ENCODE measurements around the gene NRIP1.

The NRIP1 gene

DNA sequence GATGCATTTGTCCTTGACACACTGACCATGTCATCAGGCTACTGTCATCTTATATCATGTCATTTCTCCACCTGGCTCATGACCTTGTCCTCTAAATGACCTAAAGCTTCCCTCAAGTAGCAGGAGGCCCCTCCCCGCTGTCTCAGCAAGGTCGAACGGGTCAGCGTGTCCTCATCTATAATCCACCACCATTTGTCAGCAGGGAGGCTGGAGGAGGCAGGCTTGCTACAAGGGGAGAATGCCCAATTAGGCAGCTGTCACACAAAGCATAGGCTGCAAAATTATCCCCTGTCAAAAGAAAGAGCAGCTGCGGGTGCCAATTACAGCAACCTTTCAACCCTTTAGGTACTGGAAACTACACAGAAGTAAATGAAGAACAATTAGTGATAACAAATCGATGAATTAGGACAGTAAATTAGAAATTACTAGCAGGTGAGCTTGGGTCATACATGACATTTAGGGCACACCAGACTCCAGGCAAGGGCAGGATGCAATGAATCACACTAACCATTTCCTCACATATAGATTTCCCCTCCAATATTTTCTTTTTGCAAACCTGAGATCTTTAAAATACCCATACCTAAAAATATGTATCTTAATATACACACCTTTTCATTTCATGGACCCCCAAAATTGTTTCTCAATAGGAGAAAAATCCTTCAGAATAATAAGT, 61.2 kb downstream of the NRIP1 start:
- DNase-seq = no peak

DNA sequence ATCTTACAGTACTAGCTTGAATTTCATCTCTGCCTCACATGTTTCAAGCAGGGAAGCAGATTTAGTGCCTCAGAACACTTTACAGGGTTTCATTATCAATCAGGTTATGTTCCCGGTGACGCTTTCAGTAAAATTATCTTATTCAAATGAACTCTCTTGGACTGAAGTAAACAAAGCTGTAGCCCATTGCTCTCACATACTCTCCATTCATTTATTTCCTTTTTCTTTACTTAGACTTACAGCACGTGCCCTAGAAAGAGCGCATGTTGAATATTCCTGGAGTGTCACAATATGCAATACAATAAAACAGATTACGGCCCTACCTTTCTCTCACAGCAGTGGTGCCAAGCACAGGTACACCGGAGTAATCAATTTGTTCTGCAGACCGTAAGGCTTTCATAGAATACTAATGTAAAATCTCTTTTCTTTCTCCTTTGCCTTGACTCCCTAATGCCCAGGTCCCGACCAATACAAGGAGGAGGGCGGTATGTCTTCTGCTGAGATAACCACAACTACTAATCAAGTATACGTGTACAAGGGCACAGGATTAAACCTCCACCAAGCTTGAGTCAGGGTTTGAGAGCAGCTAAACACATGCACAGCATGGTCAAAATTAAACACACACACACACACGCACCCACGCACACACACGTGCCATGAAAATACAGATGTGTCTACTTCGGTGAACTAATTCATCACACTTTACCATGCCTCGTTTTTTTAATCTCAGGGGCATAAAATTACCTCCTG, 62.8 kb downstream of the NRIP1 start:
- no peak for DNase-seq

DNA sequence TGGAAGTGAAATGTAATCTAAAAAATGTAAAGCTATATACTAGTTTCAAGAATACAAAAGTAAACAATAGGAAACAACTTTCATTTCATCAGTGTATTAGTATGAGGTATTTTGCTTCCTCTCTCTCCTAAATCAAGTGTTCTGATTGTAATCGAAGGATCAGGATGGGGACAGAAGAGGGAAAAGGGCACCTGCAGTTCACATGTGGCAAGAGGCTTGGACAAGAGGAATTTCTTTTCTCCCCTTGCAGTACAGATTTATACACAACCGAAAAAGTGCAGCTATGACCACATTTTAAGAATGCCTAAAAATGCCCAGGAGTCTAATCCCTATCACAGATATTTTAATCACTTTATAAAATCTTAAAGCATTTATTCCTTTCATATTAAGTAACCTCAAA, 63.7 kb downstream of the NRIP1 start:
- DNase-seq = no peak

DNA sequence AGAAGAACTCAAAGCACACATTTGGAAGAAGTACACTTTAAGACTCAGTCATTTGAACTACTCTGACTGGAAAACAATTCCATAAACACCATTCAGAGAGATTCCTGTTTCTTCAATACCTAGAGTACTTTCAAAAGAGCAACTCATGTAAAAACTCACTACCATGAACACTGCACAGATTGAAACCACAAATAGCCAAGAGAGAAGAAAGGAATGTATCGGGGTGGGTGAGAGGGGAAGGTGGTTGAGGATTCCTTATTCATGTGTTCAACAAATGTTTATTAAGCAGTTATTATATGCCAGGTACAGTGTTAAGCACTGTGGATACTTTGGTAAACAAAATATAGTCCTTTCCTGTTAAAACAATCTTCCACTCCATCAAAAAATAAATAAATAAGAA, 64.7 kb downstream of the NRIP1 start:
- DNase-seq = no peak

DNA sequence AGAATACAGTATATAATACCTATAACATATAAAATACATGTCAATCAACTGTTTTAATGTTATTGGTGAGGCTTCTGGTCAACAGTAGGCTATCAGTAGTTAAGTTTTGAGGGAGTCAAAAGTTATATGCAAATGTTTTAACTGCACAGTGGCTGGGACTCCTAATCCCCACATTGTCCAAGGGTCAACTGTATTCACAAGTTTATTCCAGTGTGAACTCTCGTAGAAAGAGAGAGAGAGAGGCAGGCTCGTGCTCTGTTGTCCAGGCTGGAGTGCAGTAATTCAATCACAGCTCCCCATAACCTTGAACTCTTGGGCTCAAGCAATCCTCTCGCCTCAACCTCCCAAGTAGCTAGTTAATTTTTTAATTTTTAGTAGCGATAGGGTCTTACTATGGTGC, 66.0 kb downstream of the NRIP1 start:
- no peak for DNase-seq

DNA sequence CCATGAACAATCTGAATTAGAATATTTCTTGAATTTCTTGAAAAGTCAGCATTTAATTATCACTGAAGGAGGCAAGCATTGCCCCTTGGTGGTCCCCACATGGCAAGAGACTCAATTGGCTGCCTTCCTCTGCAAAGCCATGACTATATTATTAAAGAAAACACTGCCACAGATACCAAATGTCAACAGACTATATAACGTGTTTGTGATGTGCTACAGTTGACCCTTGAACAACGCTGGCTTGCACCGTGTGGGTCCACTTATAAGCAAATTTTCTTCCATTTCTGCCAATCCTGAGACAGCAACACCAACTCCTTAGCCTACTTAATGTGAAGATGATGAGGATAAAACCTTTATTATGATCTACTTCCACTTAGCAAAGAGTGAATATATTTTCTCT, 66.5 kb downstream of the NRIP1 start:
- DNase-seq = no peak

DNA sequence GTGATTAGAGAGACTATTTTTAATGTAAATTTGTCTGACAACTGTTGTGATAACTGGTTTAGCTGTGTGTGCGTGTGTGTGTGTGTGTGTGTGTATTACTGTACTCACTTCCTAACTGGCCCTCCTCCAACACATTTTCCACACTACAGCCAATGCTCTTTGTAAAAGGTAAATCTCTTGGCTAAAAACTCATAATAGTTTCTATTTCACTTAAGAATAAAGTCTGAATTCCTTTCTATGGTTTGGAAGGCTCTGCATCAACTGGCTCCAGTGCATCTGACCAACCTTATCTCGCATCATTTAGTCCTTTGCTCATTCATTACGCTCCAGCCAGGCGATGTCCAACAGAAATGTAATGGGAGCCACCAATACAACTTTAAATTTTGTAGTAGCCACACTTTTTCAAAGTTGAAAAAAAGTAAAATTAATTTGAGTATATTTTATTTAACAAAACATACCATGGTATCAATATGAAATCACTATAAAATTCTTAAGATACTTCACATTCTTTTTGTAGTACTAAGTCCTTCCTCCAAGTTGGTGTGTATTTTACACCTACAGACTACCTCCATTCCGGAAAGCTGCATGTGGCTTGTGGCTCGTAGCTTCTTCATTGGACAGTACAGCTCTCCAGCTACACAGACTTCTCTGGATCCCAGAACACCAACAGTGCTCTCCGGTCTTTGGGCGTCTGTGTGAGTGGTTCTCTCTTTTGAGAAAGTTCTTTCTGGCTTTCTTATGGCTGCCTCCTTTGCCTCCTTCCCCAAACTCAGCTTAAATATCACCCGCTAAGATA, 68.9 kb downstream of the NRIP1 start:
- no peak for DNase-seq

DNA sequence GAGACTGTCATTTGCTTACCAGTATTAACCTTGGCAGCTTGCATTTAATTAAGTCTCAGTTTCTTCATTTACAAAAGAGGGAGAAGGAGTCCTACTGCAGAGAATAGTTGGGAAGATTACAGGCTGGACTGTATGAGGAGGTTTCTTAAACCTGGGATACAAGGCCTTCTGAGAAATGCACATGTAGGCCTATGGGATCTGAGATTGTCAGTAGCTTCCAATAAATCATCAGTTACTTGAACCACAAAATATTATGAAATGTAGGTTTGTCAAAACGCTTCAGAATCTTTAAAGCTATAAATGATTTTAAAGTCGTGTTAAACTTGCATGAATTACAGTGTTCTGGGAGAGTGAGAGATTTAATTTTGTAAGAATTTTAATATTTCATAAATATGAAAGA, 69.6 kb downstream of the NRIP1 start:
- DNase-seq = no peak

DNA sequence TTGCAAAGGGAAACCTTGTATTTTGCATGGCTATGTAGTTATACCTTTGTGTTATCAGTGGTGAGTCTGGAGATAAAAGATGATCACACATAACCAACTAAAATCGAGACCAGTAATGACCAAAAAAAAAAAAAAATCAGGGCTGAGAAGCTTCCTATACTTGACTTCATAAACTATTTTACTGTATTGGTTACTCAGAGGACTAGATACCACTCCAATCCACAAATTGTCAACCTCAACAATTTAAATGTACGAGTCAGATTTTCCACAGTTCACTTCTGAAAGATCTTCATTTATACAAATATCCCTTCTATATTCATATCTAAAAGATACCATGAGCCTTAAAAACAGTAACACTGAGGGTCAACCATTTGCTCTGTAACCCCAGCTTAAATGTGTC, 71.7 kb downstream of the NRIP1 start:
- DNase-seq = no peak

DNA sequence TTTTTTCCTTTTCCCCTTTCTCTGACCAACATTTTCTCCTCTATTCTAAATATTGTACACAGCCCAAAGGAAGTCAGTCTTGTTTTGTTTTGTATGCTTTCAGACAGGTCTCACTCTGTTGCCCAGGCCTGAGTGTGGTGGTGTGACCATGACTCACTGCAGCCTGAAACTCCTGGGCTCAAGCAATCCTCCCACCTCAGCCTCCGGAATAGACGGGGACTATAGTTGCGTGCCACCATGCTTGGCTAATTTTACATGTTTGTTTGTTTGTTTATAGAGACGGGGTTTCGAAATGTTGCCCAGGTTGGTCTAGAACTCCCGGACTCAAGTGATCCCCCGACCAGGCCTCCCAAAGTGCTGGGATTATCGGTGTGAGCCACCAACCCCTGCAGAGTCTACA, 72.8 kb downstream of the NRIP1 start:
- no peak for DNase-seq

DNA sequence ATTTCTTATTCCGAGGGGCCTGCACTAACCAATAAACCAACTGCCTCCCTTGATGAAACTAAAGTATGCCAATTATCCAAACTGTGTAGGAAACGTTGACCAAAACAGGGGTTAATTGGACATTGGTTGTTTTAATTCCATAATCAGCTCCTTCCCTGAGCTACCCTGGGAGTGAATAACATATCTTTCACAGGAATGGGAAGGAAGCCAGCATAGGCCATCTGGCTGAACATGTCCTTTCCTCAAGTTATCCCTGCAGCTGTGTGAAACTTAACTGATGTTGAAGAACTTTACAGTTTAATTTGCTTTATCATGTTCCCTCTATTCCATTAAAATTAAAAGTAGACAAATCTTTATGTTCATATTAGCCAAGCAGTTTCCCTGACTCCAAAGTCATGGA, 75.4 kb downstream of the NRIP1 start:
- DNase-seq = no peak

DNA sequence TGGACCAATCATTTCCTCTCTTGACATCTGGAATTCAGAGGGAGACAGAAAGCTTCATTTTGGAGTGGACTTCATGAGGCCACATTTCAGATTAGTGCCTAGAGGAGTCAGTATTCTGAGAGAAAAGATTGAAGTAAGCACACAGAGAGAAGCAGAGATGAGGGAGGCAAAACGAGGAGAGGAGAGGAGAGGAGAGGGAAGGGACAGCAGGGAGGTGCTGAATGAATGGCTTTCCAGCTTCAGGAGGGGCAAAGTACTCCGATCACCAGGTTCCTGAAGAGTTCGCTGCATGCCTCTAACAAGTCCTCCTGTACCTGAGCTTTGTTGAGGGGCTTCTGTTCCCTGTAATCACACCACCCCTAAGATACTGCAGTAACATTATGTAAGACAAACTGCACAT, 76.0 kb downstream of the NRIP1 start:
- no peak for DNase-seq

DNA sequence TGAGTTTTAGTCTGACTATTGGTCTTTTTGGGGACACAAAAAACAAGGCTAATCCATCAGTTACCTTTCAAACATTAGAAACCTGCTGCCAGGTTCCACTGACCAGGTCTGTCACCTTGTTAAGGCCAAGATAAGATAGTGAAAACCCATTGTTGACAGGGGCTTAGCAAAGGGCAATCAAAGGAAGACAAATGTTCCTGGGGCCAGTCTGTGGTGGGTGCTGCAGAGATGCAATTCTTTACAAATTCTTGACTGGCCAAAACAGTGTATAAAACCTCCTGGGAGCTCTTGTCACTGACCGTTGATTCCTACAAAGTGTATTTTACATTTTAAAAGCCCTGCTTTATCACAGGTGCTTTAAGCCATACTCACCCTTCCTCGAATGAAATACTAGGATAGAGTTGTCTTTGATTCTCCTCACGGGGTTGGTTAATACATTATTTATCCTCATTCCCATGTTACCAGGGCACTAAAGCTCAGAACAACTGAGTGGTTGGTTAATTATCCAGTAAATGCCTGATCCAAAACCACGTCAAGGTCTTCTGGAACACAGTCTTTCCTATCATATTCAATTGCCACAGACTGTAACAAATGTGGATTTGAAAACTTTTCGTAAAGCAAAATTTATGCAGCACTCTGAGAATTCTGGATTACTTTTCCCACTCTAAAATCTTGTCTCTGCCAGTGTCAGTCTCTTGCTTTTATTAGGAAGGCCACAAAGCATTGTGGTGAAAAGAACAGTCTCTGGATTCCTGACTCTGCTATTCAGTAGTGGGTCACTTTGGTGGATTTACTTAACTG, 77.2 kb downstream of the NRIP1 start:
- DNase-seq = no peak

DNA sequence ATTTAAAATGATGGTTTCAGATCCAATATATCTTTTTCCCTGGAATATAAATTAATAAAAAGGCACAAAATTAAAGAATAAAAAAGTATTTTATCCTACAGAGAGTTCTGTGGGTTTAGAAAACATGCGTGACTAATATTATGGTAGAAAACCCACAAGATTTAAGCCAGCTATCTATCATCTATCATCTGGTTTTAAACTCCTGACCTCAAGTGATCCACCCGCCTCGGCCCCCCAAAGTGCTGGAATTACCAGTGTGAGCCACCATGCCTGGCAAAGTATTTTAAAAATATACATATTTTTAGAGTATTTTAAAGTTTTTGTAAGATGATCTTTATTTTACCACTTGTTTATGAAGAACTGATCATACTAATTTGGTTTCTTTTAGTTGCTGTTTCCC, 79.5 kb downstream of the NRIP1 start:
- no peak for DNase-seq

DNA sequence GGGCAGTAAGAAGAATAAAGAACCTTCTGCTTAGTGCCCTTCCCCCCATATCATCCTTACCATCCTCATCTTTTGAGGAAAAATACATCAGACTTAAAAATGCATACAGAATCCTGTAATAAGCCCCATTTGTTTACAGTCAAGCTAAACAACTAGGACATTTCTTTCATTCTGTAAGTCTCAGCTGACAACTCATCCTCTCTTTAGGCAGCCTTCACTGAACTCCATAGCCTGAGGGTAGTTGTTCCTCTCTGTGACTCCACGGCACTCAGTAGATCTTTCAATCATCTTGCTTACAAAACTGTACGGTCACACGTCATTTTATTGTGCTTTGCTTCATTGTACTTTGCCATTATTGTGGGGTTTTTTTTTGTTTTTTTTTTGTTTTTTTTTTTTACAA, 82.5 kb downstream of the NRIP1 start:
- DNase-seq = no peak

DNA sequence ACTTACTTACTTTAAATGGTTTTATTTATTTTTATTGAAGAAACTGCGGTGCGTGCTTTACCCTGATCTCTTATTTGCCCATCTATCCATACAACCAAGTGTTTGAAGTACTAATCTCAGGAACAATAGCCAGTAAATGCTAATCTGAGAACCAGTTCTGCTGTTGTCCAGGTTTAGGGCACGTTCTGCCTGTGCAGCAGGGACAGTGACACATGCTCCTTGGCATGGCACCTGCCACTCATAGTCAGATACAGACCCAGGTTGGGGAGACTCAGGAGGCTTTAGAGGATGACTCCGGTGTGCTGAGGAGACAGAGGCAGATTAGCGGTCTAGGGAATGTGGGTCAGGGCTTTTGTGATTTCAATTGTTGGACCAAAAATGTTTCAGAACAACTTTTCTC, 83.6 kb downstream of the NRIP1 start:
- DNase-seq = no peak

DNA sequence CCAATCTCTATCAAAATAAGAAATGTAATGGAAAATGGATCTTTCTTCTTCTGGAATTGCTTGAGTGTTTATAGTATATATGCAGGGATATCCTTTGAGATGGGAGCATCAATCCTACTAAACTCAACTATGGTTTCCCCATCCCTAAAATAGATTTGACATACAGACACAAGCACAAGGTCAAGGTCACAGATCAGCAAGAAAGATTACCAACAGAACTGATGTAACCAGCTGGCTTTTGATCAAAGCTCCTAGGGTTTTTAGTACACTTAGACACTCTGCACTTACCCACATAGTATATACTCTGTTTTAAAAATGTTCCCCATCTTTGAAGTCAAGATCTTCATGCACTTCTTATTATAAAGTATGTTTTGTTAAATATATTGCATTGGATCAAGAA, 85.5 kb downstream of the NRIP1 start:
- no peak for DNase-seq

DNA sequence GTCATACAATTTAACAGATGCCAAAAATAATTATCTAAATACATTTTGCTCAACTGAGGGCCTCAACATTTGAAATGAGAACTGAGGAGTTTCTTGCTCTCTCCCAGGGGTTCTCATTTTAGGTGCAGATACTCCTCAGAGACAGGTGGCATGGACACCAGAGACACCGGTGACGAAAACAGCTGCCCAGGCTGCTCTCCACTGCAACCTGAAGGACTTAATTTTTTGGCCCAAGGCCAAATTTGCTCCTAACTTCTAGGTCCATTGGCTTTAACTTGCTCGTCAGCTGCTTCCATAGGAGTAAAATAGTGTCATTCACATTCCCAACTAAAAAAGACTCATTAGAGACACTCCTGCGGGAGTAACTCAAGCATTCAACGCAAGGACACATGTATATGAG, 87.0 kb downstream of the NRIP1 start:
- DNase-seq = no peak

DNA sequence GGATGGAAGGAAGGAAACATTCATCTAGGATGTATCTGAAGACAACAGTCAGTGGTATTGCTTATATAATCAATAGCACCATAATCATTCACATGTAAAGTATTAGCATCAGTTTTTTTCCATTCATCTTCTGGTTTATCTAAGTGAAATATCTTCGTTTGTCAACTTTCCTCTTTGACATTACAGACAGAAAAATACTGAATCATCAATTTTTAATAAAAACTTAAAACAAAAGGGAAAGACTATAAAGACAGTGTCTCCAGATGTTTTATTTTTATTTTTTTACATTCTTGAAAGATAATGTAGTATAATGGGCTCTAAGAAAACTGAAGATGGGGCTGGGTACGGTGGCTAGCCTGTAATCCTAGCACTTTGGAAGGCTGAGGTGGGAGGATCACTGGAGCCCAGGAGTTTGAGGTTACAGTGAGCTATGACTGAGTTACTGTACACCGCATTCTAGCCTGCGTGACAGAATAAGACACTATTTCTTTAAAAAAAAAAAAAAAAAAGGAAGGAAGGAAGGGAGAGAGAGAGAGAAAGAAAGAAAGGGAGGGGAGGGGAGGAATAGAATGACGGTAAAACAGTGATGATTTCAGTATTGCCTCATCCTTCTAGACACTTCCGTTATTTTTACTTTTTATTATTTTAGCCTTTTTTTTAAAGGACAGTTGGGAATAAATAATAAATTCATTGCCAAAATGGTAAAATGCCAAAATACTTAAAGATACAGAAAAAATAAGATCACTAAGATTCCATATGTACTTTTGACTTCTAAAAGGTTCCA, 89.5 kb downstream of the NRIP1 start:
- DNase-seq = no peak

DNA sequence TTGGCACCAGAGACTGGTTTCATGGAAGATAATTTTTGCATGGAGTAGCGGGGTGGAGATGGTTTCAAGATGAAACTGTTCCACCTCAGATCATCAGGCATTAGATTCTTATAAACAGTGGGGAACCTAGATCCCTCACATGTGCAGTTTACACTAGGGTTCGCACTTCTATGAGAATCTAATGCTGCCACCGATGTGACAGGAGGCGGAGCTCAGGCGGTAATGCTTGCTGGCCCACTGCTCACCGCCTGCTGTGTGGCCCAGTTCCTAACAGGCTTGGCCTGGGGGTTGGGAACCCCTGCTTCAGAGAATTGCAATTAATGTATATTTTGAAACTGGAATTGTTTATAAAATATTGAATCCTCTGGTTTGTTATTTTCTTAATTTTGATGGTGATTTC, 92.1 kb downstream of the NRIP1 start:
- no peak for DNase-seq

DNA sequence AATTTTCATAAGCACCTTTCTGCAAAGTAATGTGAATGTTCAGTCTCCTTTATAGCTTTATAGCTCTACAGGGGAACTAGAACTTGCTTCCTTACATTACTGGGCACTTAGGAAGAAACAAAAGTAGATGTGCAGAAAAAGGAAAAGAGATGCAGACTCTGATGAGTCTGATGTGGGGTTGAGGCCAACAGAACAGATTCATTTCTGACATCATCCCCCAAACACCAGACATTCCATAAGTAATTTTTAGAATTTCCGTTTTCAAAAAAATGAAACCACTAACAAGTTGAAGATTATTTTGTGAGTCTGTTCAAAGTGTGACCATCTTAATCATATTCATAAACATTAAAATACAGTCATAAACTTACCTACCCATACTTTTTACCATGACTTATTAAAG, 96.0 kb downstream of the NRIP1 start:
- no peak for DNase-seq

DNA sequence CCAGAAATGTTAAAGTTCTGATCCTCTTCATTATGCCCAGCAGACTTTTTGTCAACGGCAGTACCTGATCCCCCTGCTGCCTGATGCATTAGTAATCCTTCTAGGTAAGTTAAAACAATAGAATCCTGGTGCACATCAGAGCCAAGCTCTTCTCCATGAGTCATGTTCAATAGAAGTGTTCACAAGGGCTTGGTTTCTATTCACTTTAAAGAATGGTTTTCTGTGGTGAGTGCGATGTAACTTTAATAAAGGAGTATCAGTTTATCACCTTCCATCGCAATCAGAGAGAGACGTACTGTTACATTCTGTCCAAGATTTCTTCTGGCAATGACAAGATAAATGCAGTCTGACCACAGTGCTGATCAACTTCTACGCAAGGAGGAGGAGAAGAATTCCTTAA, 96.8 kb downstream of the NRIP1 start:
- no peak for DNase-seq

DNA sequence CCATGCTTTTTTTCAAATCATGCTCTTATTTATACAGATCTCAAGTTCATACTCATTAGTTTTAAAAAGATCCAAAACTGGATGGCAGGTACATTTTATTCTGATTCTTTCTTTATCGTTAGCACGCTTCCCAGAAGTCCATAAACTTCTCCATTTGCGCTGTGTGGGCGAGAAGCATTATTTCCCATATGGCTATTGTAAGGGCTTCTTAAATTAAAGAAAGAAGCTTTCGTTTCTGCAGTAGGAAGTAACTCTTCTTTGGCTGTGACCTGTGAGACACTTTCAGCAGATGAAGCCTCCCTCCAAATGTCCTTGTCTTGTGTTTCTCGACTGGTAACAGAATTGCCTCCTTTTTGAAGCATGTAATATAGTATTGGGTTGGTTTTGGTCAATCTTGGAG, 100.2 kb downstream of the NRIP1 start:
- no peak for DNase-seq

Measured in activated CD4-positive, CD25-positive, alpha-beta regulatory T cell treated with anti-CD3 and anti-CD28 coated beads, Interleukin-2, amount 50 U/mL, for 72 hours (primary cell).